ENCODE data around the gene BCAR3.

GRCh38 chr1:93649231-93649630 is 32.4 kb downstream of the BCAR3 start:
- TF ChIP-seq CEBPB (IDR thresholded peaks at IDR 0.05) (no peak), USF1 (IDR thresholded peaks at IDR 0.05) (no peak), REST (IDR thresholded peaks at IDR 0.05; ENCODE audit: low read depth) (no peak), YY1 (IDR thresholded peaks at IDR 0.05; ENCODE audit: low read depth) (no peak), EGR1 (IDR thresholded peaks at IDR 0.05) (no peak), RAD21 (IDR thresholded peaks at IDR 0.05; ENCODE audit: low read depth) (no peak), EP300 (IDR thresholded peaks at IDR 0.05; ENCODE audit: borderline replicate concordance) (no peak), ZBTB7A (IDR thresholded peaks at IDR 0.05; ENCODE audit: low read depth) (no peak), TEAD4 (IDR thresholded peaks at IDR 0.05) (no peak), TAF1 (IDR thresholded peaks at IDR 0.05; ENCODE audit: low read depth) (no peak), TCF12 (IDR thresholded peaks at IDR 0.05; ENCODE audit: low read depth) (no peak)
